ELR (cell line): Measurements from ENCODE around the gene ROR1.

Experiments used
- DNase-seq: peaks from one replicate; pipeline ENCODE4 v3.0.0-alpha.2; 2015; ENCODE audit warnings: low read depth

The ROR1 gene

GRCh38 chr1:63977466-63977865, 203.6 kb downstream of the ROR1 start:
- DNase-seq: no peak

- no peak for DNase-seq
Observed at GRCh38 chr1:63980740-63981407, 207.1 kb downstream of the ROR1 start.

- DNase-seq: no peak
Observed at GRCh38 chr1:63981408-63981773, 207.6 kb downstream of the ROR1 start.

GRCh38 chr1:63982201-63982600, 208.4 kb downstream of the ROR1 start:
- DNase-seq: no peak

- no peak for DNase-seq
Observed at GRCh38 chr1:63983391-63984256, 209.8 kb downstream of the ROR1 start.

- DNase-seq: no peak
Observed at GRCh38 chr1:63984257-63984929, 210.6 kb downstream of the ROR1 start.

- no peak for DNase-seq
Observed at GRCh38 chr1:63984930-63985290, 211.1 kb downstream of the ROR1 start.

GRCh38 chr1:63987014-63987627, 213.3 kb downstream of the ROR1 start:
- DNase-seq: peak; percentile 6

- DNase-seq: no peak
Observed at GRCh38 chr1:63987628-63988024, 213.8 kb downstream of the ROR1 start.

- DNase-seq: no peak
Observed at GRCh38 chr1:63988941-63989340, 215.1 kb downstream of the ROR1 start.

- no peak for DNase-seq
Observed at GRCh38 chr1:63991685-63992084, 217.9 kb downstream of the ROR1 start.

GRCh38 chr1:64000021-64000420, 226.2 kb downstream of the ROR1 start:
- DNase-seq: peak; percentile 68

GRCh38 chr1:64001038-64001437, 227.2 kb downstream of the ROR1 start:
- no peak for DNase-seq

GRCh38 chr1:64004451-64005025, 230.7 kb downstream of the ROR1 start:
- peak; percentile 14 for DNase-seq

- DNase-seq: no peak
Observed at GRCh38 chr1:64005801-64006200, 232.0 kb downstream of the ROR1 start.

GRCh38 chr1:64006276-64007051, 232.6 kb downstream of the ROR1 start:
- DNase-seq: peak; percentile 71

GRCh38 chr1:64010316-64010715, 236.5 kb downstream of the ROR1 start:
- DNase-seq: no peak

GRCh38 chr1:64013395-64013794, 239.6 kb downstream of the ROR1 start:
- DNase-seq: no peak

- peak; percentile 32 for DNase-seq
Observed at GRCh38 chr1:64019818-64020217, 246.0 kb downstream of the ROR1 start.

GRCh38 chr1:64021066-64021465, 247.2 kb downstream of the ROR1 start:
- DNase-seq: no peak

- no peak for DNase-seq
Observed at GRCh38 chr1:64025051-64025450, 251.2 kb downstream of the ROR1 start.
